ENCODE data around the gene PICALM.
A peak's percentile ranks its signal among the peaks of the same experiment; 100 is the strongest.
"Not testable (repeated sequence)": the region's sequence is repeated elsewhere in the genome, so short reads cannot be mapped to it uniquely, and the experiment has no call there.

Gene PICALM, protein sequence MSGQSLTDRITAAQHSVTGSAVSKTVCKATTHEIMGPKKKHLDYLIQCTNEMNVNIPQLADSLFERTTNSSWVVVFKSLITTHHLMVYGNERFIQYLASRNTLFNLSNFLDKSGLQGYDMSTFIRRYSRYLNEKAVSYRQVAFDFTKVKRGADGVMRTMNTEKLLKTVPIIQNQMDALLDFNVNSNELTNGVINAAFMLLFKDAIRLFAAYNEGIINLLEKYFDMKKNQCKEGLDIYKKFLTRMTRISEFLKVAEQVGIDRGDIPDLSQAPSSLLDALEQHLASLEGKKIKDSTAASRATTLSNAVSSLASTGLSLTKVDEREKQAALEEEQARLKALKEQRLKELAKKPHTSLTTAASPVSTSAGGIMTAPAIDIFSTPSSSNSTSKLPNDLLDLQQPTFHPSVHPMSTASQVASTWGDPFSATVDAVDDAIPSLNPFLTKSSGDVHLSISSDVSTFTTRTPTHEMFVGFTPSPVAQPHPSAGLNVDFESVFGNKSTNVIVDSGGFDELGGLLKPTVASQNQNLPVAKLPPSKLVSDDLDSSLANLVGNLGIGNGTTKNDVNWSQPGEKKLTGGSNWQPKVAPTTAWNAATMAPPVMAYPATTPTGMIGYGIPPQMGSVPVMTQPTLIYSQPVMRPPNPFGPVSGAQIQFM

GRCh38 chr11:86068951-86069407 is at the start of gene PICALM:
Gene PICALM, minus strand, starts transcription at chr11:86069084. Its CDS starts 304 bp downstream, at chr11:86068780.
- DNase-seq (ENCODE audit: low read depth) = peak; percentile 98

DNA sequence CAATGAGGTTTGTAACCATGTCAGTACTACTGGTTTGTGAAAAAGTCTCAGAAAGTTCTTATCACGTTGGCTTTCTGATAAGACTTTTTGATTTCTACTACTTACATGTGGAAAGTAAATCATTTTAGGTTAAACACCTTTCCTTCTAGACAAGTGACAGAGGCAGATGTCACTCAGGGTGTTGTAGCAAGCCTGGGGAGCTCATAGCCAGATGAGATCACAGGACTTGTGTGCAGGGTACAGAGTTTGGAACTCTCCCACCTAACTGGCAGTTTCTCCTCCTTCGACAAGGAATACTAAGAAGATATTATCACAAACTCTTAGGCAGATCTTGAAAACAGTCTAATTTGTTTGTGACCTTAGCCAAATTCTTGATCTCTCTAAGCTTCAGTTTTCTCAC is 49.4 kb upstream of the PICALM start:
- DNase-seq (ENCODE audit: low read depth) = no peak

DNA sequence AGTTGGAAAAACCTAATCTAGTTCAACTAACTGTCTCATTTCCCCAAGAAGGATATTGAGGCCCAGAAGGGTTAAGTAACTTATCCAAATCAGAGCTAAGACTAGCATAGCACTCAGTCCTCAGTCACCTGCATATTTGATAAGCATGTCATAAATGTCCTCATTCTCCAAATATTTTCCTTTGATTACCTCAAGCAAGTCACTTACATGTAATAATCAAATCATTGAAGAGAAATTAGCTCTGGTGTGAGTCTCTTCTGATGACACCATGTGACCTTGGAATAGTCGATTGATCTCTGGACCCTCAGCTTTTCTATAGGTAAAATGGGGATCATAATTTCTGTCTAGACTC is 48.8 kb upstream of the PICALM start:
- DNase-seq (ENCODE audit: low read depth) = no peak

GRCh38 chr11:86117001-86117711 is 48.3 kb upstream of the PICALM start:
- DNase-seq (ENCODE audit: low read depth) = no peak

DNA sequence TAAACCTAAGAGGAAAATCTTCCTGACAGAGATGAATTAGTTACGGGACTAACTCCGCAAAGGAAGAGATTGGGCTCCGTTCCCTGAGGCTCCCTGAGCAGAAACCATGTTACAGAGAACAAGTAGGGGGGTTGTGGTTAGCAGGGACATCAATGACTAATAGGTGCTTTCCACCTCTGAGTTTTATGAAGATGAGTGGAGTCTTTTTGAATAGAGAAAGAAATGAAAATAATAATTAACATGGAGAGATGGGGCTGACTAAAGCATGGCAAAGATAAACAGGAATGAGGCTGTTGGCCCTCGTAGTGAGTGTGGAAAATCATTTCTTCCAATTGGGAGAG is 47.5 kb upstream of the PICALM start:
- DNase-seq (ENCODE audit: low read depth) = peak; percentile 33

DNA sequence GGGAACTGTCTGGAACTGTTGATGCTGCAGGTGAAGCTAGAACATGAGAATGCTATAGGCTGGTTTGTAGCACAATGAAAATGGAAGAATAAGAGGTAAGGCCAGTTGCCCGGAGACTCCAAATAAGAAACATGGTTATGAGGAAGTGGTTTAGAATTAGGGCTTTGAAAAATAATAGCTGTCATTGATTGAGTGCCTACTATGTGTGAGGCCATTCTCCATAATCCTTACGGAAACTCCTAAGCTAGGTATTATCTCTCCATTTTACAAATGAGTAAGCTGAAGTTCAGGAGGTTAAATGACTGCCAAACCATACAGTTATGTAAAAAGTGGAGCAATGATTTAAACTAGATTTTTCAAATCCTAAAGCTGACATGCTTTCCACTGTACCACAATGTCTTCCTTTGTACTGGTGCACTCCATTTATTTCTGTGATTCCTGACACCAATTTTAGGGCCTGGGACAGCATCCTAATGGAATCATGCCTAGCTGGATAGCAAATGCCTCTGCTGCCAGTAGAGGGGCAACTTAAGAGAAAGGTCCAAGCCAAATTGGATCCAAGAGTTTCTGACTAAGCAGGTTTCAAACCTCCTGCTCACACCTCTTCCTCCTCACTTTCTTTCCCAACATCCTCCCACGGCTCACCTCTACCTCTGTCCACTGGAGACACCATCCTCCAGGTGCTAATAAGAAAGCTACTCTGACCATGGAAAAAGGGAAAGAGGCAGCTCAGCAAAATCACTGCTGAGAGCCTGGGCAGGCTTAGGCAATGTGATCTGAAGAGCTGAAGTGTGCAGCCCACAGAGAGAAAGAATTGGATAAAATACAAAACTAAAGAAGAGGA is 46.9 kb upstream of the PICALM start:
- no peak for DNase-seq (ENCODE audit: low read depth)

- DNase-seq (ENCODE audit: low read depth) = no peak
Observed at GRCh38 chr11:86108890-86109638, 40.2 kb upstream of the PICALM start.

DNA sequence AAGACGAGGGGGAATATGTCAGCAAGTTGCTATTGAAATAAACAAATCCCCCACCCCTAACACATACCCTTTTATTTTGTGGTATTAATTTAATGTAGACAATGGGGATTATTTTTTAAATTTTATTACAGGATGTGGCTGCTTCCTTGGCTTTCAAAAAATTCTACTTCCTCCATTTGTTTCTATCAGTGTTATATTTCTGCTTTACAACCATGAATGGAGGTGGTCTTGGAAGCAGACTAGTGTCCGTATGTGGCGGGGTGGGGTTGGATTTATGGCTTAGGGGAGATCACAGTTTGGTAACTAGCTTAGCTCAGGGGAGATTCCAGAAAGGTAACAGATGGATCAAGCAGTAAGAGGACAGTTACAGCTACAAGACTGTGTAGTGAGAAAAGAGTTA is 39.3 kb upstream of the PICALM start:
- no peak for DNase-seq (ENCODE audit: low read depth)

- no peak for DNase-seq (ENCODE audit: low read depth)
Observed at GRCh38 chr11:86106916-86107315, 38.0 kb upstream of the PICALM start.

DNA sequence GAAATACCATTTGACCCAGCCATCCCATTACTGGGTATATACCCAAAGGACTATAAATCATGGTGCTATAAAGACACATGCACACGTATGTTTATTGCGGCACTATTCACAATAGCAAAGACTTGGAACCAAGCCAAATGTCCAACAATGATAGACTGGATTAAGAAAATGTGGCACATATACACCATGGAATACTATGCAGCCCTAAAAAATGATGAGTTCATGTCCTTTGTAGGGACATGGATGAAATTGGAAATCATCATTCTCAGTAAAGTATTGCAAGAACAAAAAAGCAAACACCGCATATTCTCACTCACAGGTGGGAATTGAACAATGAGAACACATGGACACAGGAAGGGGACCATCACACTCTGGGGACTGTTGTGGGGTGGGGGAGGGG is 37.1 kb upstream of the PICALM start:
- DNase-seq (ENCODE audit: low read depth) = not testable (repeated sequence)

GRCh38 chr11:86105601-86106000 is 36.7 kb upstream of the PICALM start:
- DNase-seq (ENCODE audit: low read depth) = not testable (repeated sequence)

DNA sequence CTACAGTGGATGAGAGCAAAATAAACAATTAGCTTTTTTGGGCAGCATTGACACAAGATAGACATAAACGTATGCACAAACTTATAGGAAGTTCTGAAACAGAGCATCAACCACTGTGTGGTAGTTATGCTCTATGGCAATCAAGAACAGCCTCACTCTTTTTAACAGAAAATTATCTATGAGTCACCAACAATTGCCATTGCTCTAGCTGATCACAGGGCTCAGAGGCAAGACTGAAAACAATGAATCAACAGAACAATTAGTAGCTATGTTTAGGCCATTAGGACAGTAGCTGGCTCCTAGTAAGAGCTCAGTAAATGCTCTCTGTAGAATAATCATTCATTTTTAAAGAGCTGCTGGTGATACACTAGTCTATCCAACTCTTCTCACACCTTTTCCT is 34.9 kb upstream of the PICALM start:
- DNase-seq (ENCODE audit: low read depth) = no peak

DNA sequence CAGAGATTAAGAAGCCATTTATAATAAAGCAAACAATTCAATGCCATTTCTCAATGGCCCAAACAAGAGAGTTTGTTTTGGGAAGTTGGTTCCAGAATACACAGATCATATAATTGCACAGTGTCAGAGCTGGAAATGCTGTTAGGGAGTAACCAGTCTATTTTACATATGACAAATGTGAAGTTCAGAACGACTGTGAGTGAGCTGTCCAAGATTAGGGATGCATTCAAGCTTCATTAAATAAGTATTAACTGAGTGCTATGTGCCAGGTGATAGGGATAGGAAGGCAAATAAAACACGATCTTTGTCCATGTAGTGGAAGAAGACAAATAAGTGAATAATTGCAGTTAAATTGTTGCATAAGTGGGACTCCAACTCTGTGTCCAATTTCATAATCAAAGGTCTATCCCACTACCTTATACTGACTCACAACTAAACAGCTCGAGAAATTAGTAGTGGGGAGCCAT is 33.1 kb upstream of the PICALM start:
- DNase-seq (ENCODE audit: low read depth) = no peak

DNA sequence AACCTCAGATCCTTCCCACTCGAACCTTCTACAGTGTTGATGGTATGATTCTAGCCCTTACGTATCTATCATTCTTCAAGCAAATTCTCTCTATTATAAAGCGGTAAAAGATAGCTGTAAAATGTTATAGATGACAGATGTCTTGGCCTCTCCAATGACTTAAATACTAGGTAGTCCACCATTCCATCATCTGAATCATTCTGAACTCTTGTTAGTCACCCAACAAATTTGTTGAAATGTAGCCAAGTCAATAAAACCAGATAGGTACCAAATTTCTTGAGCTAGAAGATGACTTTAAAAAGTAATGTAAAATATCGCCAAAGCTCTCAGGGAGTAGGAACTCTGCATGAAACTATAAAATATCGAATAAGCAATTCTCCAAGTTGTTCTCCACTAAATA is 32.6 kb upstream of the PICALM start:
- DNase-seq (ENCODE audit: low read depth) = no peak

DNA sequence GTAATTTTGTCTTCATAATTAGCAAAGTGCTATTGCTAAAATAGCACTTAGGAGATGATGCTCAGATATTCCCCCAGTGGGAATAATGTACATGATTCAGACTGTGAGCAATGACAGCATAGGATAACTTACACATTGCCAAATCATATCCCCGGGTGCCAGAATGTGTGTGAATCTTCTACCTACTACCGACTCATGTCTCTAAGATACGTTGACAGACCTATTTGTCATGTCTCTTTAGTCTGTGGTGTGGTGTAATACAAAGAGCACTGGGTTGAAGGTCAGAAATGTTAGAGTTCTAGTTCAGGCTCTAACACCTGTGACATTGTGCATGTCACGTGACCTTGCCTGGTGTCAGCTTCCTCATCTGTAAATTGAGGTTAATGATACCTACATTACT is 31.0 kb upstream of the PICALM start:
- DNase-seq (ENCODE audit: low read depth) = no peak

- DNase-seq (ENCODE audit: low read depth) = no peak
Observed at GRCh38 chr11:86097980-86098379, 29.1 kb upstream of the PICALM start.

DNA sequence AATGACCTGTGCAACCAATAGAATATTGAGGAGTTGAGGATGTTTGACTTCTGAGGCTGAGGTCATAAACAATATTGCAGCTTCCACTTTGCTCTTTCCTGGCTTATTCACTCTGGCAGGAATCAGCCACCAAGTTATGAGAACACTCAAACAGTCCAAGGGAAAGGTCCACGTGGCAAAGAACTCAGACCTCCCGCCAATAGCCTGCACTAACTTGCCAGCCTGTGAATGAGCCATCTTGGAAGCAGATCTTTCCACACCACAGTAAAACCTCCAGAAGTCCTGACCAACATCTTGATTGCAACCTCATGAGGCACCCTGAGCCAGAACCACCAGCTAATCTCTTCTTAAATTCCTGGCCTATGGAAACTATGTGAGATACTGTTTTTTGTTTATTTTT is 22.7 kb upstream of the PICALM start:
- no peak for DNase-seq (ENCODE audit: low read depth)

DNA sequence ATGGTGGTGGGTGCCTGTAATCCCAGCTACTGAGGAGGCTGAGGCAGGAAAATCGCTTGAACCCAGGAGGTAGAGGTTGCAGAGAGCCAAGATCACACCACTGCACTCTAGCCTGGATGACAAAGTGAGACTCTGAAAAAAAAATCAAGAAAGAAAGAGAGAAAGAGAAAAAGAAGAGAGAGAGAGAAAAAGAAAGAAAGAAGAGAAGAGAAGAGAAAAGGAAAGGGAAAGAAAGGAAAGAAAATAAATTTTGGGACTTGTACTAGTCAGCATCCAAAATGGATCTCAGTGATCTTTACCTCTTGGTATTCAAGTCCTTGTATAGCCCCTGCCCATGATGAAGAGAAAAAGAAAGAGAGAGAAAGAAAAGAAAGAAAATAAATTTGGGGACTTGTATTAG is 22.2 kb upstream of the PICALM start:
- no peak for DNase-seq (ENCODE audit: low read depth)

GRCh38 chr11:86089659-86090058 is 20.8 kb upstream of the PICALM start:
- no peak for DNase-seq (ENCODE audit: low read depth)

DNA sequence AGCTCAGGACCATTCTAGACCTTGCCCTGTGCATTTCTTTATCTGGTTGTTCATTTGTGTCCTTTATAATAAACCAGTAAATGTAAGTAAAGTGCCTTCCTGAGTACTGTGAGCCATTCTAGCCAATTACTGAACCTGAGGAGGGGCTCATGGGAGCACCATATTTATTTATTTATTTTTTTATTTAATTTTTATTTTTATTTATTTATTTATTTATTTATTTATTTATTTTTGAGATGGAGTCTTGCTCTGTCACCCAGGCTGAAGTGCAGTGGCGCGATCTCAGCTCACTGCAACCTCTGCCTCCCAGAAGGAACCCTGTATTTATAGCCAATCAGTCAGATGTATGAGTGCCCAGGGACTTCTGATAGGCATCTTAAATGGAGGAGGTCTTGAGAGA is 18.8 kb upstream of the PICALM start:
- DNase-seq (ENCODE audit: low read depth) = not testable (repeated sequence)

DNA sequence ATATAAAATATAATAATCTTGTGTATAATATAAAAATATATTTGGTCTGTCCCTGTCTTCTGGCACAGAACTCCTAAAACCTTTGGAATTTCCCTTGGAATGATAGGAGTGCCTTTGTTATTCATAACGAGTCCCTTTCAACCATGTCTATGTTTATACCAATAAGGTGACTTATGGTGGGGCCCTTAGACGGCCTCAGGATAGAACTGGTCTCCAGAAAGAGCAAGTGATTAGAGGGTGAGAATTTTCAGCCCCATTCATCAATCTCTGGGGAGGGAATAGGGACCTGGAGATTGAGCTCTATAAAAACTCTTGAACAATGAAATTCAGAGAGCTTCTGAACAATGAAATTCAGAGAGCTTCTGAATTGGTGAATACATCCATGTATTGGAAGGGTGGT is 18.4 kb upstream of the PICALM start:
- DNase-seq (ENCODE audit: low read depth) = no peak

All from activated T-cell treated with anti-CD3 and anti-CD28 coated beads for 24 hours (primary cell).